ENCODE results near the gene OR2B2. TPM values are rescaled to one million over a fixed set of nuclear protein-coding genes. Genes with fewer than 3 reads are reported as not detected.
"Not testable (repeated sequence)": the region's sequence is repeated elsewhere in the genome, so short reads cannot be mapped to it uniquely, and the experiment has no call there.

OR2B2 gene
- not detected in 2 replicates for total RNA-seq (2014; rRNA removed; shearing (Covaris generic); ENCODE audit: low replicate concordance)

DNA sequence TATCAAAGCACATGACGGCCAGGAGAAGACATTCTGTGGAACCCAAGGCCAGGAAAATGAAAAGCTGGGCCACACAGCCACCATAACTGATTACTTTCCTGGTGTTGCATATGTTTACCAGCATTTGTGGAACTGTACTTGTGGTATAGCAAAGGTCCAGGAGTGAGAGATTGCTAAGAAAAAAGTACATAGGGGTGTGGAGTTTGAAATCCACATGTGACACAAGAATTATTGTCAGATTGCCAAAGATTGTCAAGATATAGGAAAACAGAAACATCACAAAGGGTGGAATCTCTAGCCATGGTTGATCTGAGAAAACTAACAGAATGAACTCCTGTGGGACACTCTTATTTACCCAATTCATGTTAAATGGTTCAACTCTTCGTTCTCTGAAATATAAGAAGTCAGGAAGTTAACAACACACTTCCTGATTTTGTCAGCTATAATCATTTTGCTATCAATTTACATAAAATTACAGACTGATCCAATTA, at the start of gene OR2B2:
TSS of gene OR2B2 (minus strand) at position 441 of the 491 bp plus-strand sequence. CDS start at position 364, 77 bp downstream.
- no peak within 1 kb of the TSS for H3K4me2 ChIP-seq (ENCODE audit: low read depth, low read length, poor library complexity, severe bottlenecking)
- H3K27me3 ChIP-seq (ENCODE audit: low read length): no peaks in the 10 kb centered on the region
- no peak within 1 kb of the TSS for H3K4me3 ChIP-seq (ENCODE audit: low read length)
- no peak for DNase-seq
- H3K79me2 ChIP-seq (ENCODE audit: low read length): no peaks in the 10 kb centered on the region
- H3K9me3 ChIP-seq (ENCODE audit: low read length): no peaks in the 10 kb centered on the region
- no peaks in the 10 kb centered on the region for H4K20me1 ChIP-seq (ENCODE audit: insufficient read depth, low read depth, low read length)
- H2AFZ ChIP-seq (ENCODE audit: low read length): no peak within 1 kb of the TSS
- no peak within 1 kb of the TSS for H3K9ac ChIP-seq (ENCODE audit: low read length)
- no peaks in the 10 kb centered on the region for H3K36me3 ChIP-seq (ENCODE audit: insufficient read depth, low read length)
- no peak within 1 kb of the TSS for H3K27ac ChIP-seq (ENCODE audit: low read length)
- no peaks in the 10 kb centered on the region for H3K4me1 ChIP-seq (ENCODE audit: low read length)
- no peaks in the 10 kb centered on the region for H3K9me2 ChIP-seq (replicated peaks; ENCODE audit: insufficient read depth, low read length)

- Histone ChIP-seq H4K20me1 (ENCODE audit: insufficient read depth, low read depth, low read length) (no peaks in the 10 kb centered on the region), H3K9me3 (ENCODE audit: low read length) (no peaks in the 10 kb centered on the region), H3K27ac (ENCODE audit: low read length) (no peak overlapping the region), H3K9ac (ENCODE audit: low read length) (no peak overlapping the region), H2AFZ (ENCODE audit: low read length) (no peak overlapping the region), H3K36me3 (ENCODE audit: insufficient read depth, low read length) (no peaks in the 10 kb centered on the region), H3K79me2 (ENCODE audit: low read length) (no peaks in the 10 kb centered on the region), H3K9me2 (replicated peaks; ENCODE audit: insufficient read depth, low read length) (no peaks in the 10 kb centered on the region), H3K4me2 (ENCODE audit: low read depth, low read length, poor library complexity, severe bottlenecking) (no peak overlapping the region), H3K27me3 (ENCODE audit: low read length) (no peaks in the 10 kb centered on the region), H3K4me3 (ENCODE audit: low read length) (no peak overlapping the region), H3K4me1 (ENCODE audit: low read length) (no peaks in the 10 kb centered on the region)
- DNase-seq: no peak
Measured at GRCh38 chr6:27957516-27957915, 45.3 kb upstream of the OR2B2 start.

- no peak within 1 kb of the TSS for H3K4me2 ChIP-seq (ENCODE audit: low read depth, low read length, poor library complexity, severe bottlenecking)
- no peaks in the 10 kb centered on the region for H3K27me3 ChIP-seq (ENCODE audit: low read length)
- no peak within 1 kb of the TSS for H3K27ac ChIP-seq (ENCODE audit: low read length)
- no peaks in the 10 kb centered on the region for H3K9me3 ChIP-seq (ENCODE audit: low read length)
- H3K4me1 ChIP-seq (ENCODE audit: low read length): no peaks in the 10 kb centered on the region
- H2AFZ ChIP-seq (ENCODE audit: low read length): no peak within 1 kb of the TSS
- H4K20me1 ChIP-seq (ENCODE audit: insufficient read depth, low read depth, low read length): no peaks in the 10 kb centered on the region
- no peaks in the 10 kb centered on the region for H3K36me3 ChIP-seq (ENCODE audit: insufficient read depth, low read length)
- H3K4me3 ChIP-seq (ENCODE audit: low read length): no peak within 1 kb of the TSS
- H3K9ac ChIP-seq (ENCODE audit: low read length): no peak within 1 kb of the TSS
- no peaks in the 10 kb centered on the region for H3K79me2 ChIP-seq (ENCODE audit: low read length)
- no peaks in the 10 kb centered on the region for H3K9me2 ChIP-seq (replicated peaks; ENCODE audit: insufficient read depth, low read length)
- DNase-seq: no peak
Measured at GRCh38 chr6:27956941-27957340, 44.7 kb upstream of the OR2B2 start, which contains the start of gene OR2B6. TSS of gene OR2B6 (plus strand) at chr6:27957241. CDS start at chr6:27957241, 0 bp downstream.

DNA sequence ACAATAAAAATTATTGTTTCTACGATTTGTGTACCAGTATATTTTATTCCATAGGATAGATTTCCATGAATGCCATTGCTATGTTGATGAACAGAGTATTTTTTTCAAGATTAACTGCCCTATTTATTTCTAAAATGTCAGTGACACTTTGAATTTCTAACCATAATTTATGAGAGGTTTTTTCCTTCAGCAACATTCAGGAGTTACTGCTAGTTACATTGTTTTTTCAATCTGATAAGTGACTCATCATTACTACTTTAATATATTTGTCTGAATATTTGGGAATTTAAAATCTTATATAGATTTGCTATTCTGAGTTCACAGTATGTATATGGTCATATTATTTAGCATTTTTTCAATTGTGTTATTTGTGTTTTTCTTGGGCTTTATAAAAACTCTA, 38.8 kb upstream of the OR2B2 start:
- H2AFZ ChIP-seq (ENCODE audit: low read length): no peak overlapping the region
- H3K9me2 ChIP-seq (replicated peaks; ENCODE audit: insufficient read depth, low read length): no peaks in the 10 kb centered on the region
- no peak overlapping the region for H3K27ac ChIP-seq (ENCODE audit: low read length)
- no peaks in the 10 kb centered on the region for H3K79me2 ChIP-seq (ENCODE audit: low read length)
- no peaks in the 10 kb centered on the region for H3K27me3 ChIP-seq (ENCODE audit: low read length)
- no peaks in the 10 kb centered on the region for H3K36me3 ChIP-seq (ENCODE audit: insufficient read depth, low read length)
- DNase-seq: no peak
- no peaks in the 10 kb centered on the region for H4K20me1 ChIP-seq (ENCODE audit: insufficient read depth, low read depth, low read length)
- H3K9ac ChIP-seq (ENCODE audit: low read length): no peak overlapping the region
- H3K4me3 ChIP-seq (ENCODE audit: low read length): no peak overlapping the region
- H3K4me1 ChIP-seq (ENCODE audit: low read length): no peaks in the 10 kb centered on the region
- H3K4me2 ChIP-seq (ENCODE audit: low read depth, low read length, poor library complexity, severe bottlenecking): no peak overlapping the region
- H3K9me3 ChIP-seq (ENCODE audit: low read length): no peaks in the 10 kb centered on the region

- no peaks in the 10 kb centered on the region for H3K4me1 ChIP-seq (ENCODE audit: low read length)
- no peaks in the 10 kb centered on the region for H3K9me3 ChIP-seq (ENCODE audit: low read length)
- H2AFZ ChIP-seq (ENCODE audit: low read length): no peak overlapping the region
- no peaks in the 10 kb centered on the region for H4K20me1 ChIP-seq (ENCODE audit: insufficient read depth, low read depth, low read length)
- H3K4me3 ChIP-seq (ENCODE audit: low read length): no peak overlapping the region
- H3K4me2 ChIP-seq (ENCODE audit: low read depth, low read length, poor library complexity, severe bottlenecking): no peak overlapping the region
- no peak for DNase-seq
- no peaks in the 10 kb centered on the region for H3K27me3 ChIP-seq (ENCODE audit: low read length)
- no peaks in the 10 kb centered on the region for H3K36me3 ChIP-seq (ENCODE audit: insufficient read depth, low read length)
- no peaks in the 10 kb centered on the region for H3K79me2 ChIP-seq (ENCODE audit: low read length)
- no peak overlapping the region for H3K9ac ChIP-seq (ENCODE audit: low read length)
- no peaks in the 10 kb centered on the region for H3K9me2 ChIP-seq (replicated peaks; ENCODE audit: insufficient read depth, low read length)
- no peak overlapping the region for H3K27ac ChIP-seq (ENCODE audit: low read length)
Measured at GRCh38 chr6:27948237-27948636, 36.0 kb upstream of the OR2B2 start.

DNA sequence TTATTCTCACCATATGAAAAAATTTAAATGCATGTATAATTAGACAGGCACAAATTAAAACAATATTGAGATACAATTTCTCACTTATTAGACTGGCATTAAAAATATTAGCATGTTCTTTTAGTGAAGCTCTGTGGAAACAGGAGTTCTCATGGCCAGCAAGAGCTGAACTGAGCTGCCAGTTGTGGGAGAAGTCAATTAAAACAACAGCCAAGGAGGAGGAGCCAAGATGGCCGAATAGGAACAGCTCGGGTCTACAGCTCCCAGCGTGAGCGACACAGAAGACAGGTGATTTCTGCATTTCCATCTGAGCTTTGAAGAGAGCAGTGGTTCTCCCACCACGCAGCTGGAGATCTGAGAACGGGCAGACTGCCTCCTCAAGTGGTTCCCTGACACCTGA, 30.9 kb upstream of the OR2B2 start:
- not testable (repeated sequence) for H3K9ac ChIP-seq (ENCODE audit: low read length); H3K27me3 ChIP-seq (ENCODE audit: low read length); H3K27ac ChIP-seq (ENCODE audit: low read length); DNase-seq; H3K4me3 ChIP-seq (ENCODE audit: low read length); H3K4me2 ChIP-seq (ENCODE audit: low read depth, low read length, poor library complexity, severe bottlenecking); H3K79me2 ChIP-seq (ENCODE audit: low read length); H3K4me1 ChIP-seq (ENCODE audit: low read length); H3K9me3 ChIP-seq (ENCODE audit: low read length); H4K20me1 ChIP-seq (ENCODE audit: insufficient read depth, low read depth, low read length); H2AFZ ChIP-seq (ENCODE audit: low read length); H3K9me2 ChIP-seq (replicated peaks; ENCODE audit: insufficient read depth, low read length); H3K36me3 ChIP-seq (ENCODE audit: insufficient read depth, low read length)

DNA sequence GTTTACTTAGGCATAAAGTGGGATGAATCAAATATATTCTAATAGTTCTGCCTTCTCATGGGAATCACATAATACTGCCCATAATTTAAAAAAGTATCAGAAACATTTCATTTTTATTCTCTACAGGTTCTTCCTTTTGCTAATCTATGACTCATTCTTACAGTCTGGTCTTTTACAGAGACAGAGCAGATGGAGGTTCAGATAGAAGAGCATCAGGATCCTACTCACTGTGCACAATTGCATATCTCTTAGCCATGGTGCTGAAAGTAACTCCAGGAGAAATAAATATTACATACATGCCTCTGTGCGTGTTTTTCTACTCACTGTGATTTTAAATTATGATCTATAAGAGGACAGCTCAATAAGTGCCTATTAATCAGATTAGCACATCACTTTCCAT, 28.6 kb upstream of the OR2B2 start:
- Histone ChIP-seq H3K9ac (ENCODE audit: low read length) (no peak overlapping the region), H3K79me2 (ENCODE audit: low read length) (no peaks in the 10 kb centered on the region), H3K27me3 (ENCODE audit: low read length) (no peaks in the 10 kb centered on the region), H3K36me3 (ENCODE audit: insufficient read depth, low read length) (no peaks in the 10 kb centered on the region), H3K9me3 (ENCODE audit: low read length) (no peaks in the 10 kb centered on the region), H3K4me3 (ENCODE audit: low read length) (no peak overlapping the region), H3K4me2 (ENCODE audit: low read depth, low read length, poor library complexity, severe bottlenecking) (no peak overlapping the region), H3K27ac (ENCODE audit: low read length) (no peak overlapping the region), H2AFZ (ENCODE audit: low read length) (no peak overlapping the region), H3K4me1 (ENCODE audit: low read length) (no peaks in the 10 kb centered on the region), H4K20me1 (ENCODE audit: insufficient read depth, low read depth, low read length) (no peaks in the 10 kb centered on the region), H3K9me2 (replicated peaks; ENCODE audit: insufficient read depth, low read length) (no peaks in the 10 kb centered on the region)
- no peak for DNase-seq

GRCh38 chr6:27931209-27931608, 19.0 kb upstream of the OR2B2 start:
- Histone ChIP-seq H3K36me3 (ENCODE audit: insufficient read depth, low read length) (no peaks in the 10 kb centered on the region), H3K9ac (ENCODE audit: low read length) (no peak overlapping the region), H3K4me2 (ENCODE audit: low read depth, low read length, poor library complexity, severe bottlenecking) (no peak overlapping the region), H3K79me2 (ENCODE audit: low read length) (no peaks in the 10 kb centered on the region), H3K27me3 (ENCODE audit: low read length) (no peaks in the 10 kb centered on the region), H3K9me3 (ENCODE audit: low read length) (no peaks in the 10 kb centered on the region), H3K9me2 (replicated peaks; ENCODE audit: insufficient read depth, low read length) (no peaks in the 10 kb centered on the region), H4K20me1 (ENCODE audit: insufficient read depth, low read depth, low read length) (no peaks in the 10 kb centered on the region), H2AFZ (ENCODE audit: low read length) (no peak overlapping the region), H3K27ac (ENCODE audit: low read length) (no peak overlapping the region), H3K4me3 (ENCODE audit: low read length) (no peak overlapping the region), H3K4me1 (ENCODE audit: low read length) (no peaks in the 10 kb centered on the region)
- DNase-seq: no peak

DNA sequence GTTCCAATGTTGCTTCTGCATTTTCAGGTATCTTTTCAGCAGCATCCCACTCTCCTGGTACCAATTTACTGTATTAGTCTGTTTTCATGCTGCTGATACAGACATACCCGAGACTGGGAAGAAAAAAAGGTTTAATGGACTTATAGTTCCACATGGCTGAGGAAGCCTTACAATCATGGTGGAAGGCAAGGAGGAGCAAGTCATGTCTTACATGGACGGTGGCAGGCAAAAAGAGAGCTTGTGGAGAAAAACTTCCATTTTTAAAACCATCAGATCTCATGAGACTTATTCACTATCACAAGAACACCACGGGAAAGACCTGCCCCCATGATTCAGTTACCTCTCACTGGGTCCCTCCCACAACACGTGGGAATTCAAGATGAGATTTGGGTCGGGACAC, 17.7 kb upstream of the OR2B2 start:
- H3K4me2 ChIP-seq (ENCODE audit: low read depth, low read length, poor library complexity, severe bottlenecking); DNase-seq; H2AFZ ChIP-seq (ENCODE audit: low read length); H3K9me3 ChIP-seq (ENCODE audit: low read length); H3K27me3 ChIP-seq (ENCODE audit: low read length); H3K9me2 ChIP-seq (replicated peaks; ENCODE audit: insufficient read depth, low read length); H3K27ac ChIP-seq (ENCODE audit: low read length); H3K4me3 ChIP-seq (ENCODE audit: low read length); H3K9ac ChIP-seq (ENCODE audit: low read length); H3K36me3 ChIP-seq (ENCODE audit: insufficient read depth, low read length); H3K79me2 ChIP-seq (ENCODE audit: low read length); H4K20me1 ChIP-seq (ENCODE audit: insufficient read depth, low read depth, low read length); H3K4me1 ChIP-seq (ENCODE audit: low read length): not testable (repeated sequence)
